Measurements from ENCODE around the gene SULT1A2. TPM values are rescaled to one million over a fixed set of nuclear protein-coding genes. Genes with fewer than 3 reads are reported as not detected.

Gene SULT1A2
- total and polyA plus RNA-seq, 2 of the 13 experiments (the other 11 are each of a cell fraction or from before 2014, with no cell fraction given), result 33.0 to 34.2 TPM

GRCh38 chr16:28553776-28554633 is 42.8 kb downstream of the SULT1A2 start, which contains the start of gene SGF29 (continued):
- TF ChIP-seq ZNF776 (CRISPR knock-in tag; IDR thresholded peaks at IDR 0.05) (peak; percentile 81), ZBTB49 (CRISPR knock-in tag; IDR thresholded peaks at IDR 0.05; ENCODE audit: borderline replicate concordance) (peak; percentile 87; the same call in 1 of the 2 replicates), ZNF343 (CRISPR knock-in tag; IDR thresholded peaks at IDR 0.05) (peak; percentile 96), ZNF784 (CRISPR knock-in tag; IDR thresholded peaks at IDR 0.05; ENCODE audit: borderline replicate concordance) (peak; percentile 97), ZNF737 (CRISPR knock-in tag; IDR thresholded peaks at IDR 0.05; ENCODE audit: borderline replicate concordance) (peak; percentile 52; the same call in 1 of the 2 replicates), NKX3-1 (CRISPR knock-in tag; IDR thresholded peaks at IDR 0.05) (no peak), ZSCAN25 (CRISPR knock-in tag; IDR thresholded peaks at IDR 0.05) (peak; percentile 89), RNF2 (conservative IDR thresholded peaks at IDR 0.05; ENCODE audit: low read depth) (peak; percentile 91), DNMT1 (CRISPR knock-in tag; IDR thresholded peaks at IDR 0.05) (peak; percentile 98; the same call in 1 of the 2 replicates), CTCF (CRISPR knock-in tag; IDR thresholded peaks at IDR 0.05) (peak; percentile 86), ZNF337 (CRISPR knock-in tag; IDR thresholded peaks at IDR 0.05; ENCODE audit: borderline replicate concordance, low read depth) (no peak; the same call in 1 of the 2 replicates), RXRB (CRISPR knock-in tag; IDR thresholded peaks at IDR 0.05; ENCODE audit: borderline replicate concordance) (peak; percentile 76), ZMYM2 (CRISPR knock-in tag; IDR thresholded peaks at IDR 0.05) (peak; percentile 85), BCL3 (CRISPR knock-in tag; IDR thresholded peaks at IDR 0.05) (peak; percentile 98), PRDM10 (CRISPR knock-in tag; IDR thresholded peaks at IDR 0.05; ENCODE audit: low read depth) (peak; percentile 89), ATRX (CRISPR knock-in tag; IDR thresholded peaks at IDR 0.05; ENCODE audit: borderline replicate concordance) (no peak), KDM6A (CRISPR knock-in tag; IDR thresholded peaks at IDR 0.05; ENCODE audit: low read depth) (no peak)
